Epithelial cell of esophagus (primary cell): ENCODE measurements around the gene KIF23.

Experiments used
- DNase-seq: peaks from one replicate; pipeline ENCODE4 v3.0.0; 2010; ENCODE audit warnings: low read depth
- H3K4me3 ChIP-seq: 2 replicates; pipeline ENCODE4 v1.5.1; 2011; ENCODE audit warnings: mild to moderate bottlenecking, low read length, control low read depth
- TF ChIP-seq, protein P1 (sequence below): IDR thresholded peaks from 2 replicates; pipeline ENCODE4 v1.5.1; 2011; ENCODE audit warnings: low read depth, mild to moderate bottlenecking, low read length, control low read depth, inconsistent platforms; ENCODE audit not compliant: insufficient read depth; ENCODE audit errors: missing control alignments

Gene KIF23

DNA sequence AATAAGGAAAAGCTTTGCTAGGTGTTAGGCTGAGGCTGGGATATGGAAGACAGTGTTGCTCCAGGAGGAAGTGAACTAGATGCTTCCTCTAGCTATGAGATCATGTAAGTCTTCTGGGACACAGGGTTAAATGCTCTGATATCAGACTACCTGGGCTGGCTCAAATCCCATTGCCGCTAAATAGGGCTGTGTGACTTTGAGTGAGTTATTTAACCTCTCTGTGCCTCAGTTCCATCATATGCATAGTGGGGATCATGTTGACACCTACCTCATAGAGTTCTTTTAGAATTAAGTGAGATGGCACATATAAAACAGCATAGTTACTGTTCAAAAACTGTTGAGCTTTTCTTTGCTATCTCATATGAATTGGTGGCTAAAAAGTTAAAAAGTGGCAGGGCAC lies 51.1 kb downstream of the KIF23 start:
- no peak overlapping the region for H3K4me3 ChIP-seq
- no peak for DNase-seq
- TF ChIP-seq, protein P1, sequence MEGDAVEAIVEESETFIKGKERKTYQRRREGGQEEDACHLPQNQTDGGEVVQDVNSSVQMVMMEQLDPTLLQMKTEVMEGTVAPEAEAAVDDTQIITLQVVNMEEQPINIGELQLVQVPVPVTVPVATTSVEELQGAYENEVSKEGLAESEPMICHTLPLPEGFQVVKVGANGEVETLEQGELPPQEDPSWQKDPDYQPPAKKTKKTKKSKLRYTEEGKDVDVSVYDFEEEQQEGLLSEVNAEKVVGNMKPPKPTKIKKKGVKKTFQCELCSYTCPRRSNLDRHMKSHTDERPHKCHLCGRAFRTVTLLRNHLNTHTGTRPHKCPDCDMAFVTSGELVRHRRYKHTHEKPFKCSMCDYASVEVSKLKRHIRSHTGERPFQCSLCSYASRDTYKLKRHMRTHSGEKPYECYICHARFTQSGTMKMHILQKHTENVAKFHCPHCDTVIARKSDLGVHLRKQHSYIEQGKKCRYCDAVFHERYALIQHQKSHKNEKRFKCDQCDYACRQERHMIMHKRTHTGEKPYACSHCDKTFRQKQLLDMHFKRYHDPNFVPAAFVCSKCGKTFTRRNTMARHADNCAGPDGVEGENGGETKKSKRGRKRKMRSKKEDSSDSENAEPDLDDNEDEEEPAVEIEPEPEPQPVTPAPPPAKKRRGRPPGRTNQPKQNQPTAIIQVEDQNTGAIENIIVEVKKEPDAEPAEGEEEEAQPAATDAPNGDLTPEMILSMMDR: no peak

DNA sequence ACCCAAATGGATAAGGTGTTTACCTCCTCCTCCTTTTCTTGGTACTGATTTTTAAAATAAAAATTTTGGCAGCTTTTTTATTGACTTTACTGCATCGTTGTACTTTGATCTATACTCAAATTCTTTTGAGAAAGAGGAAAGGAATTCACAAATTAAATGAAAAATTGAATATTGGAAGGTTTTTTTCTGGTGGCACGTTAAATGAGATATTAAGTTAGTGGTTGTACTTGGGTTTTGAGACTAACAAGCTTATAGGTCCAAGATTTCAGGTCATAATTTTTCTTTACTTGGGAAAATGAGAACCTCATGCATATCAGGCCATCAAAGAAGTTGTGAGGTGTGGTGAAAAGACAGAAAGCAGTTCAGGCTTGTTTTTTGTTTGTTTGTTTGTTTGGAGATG lies 52.6 kb downstream of the KIF23 start:
- TF ChIP-seq, protein P1: no peak
- DNase-seq: no peak

DNA sequence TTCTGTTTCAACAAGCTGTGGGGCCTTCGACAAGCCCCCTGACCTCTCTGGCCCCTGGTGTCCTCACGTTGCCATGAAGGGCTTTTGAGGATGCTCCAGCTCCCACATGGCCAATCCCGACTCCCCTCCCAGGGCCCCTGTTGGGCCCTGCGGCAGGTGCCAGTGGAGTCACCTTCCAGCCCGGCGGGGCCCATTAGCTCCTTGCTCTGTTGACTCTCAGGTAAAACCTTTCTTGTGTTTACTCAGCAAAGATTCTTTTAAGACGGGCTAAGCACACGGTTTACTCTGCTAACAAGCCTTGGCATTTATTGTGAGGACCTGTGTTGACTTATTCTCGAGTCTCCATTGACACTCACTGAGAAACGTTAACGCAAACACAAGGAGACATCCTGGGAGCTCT lies 53.5 kb downstream of the KIF23 start:
- H3K4me3 ChIP-seq: no peak overlapping the region
- peak; percentile 24 for DNase-seq

More for the DNA sequence above, 52.6 kb downstream of the KIF23 start:
- H3K4me3 ChIP-seq: no peak overlapping the region

DNA sequence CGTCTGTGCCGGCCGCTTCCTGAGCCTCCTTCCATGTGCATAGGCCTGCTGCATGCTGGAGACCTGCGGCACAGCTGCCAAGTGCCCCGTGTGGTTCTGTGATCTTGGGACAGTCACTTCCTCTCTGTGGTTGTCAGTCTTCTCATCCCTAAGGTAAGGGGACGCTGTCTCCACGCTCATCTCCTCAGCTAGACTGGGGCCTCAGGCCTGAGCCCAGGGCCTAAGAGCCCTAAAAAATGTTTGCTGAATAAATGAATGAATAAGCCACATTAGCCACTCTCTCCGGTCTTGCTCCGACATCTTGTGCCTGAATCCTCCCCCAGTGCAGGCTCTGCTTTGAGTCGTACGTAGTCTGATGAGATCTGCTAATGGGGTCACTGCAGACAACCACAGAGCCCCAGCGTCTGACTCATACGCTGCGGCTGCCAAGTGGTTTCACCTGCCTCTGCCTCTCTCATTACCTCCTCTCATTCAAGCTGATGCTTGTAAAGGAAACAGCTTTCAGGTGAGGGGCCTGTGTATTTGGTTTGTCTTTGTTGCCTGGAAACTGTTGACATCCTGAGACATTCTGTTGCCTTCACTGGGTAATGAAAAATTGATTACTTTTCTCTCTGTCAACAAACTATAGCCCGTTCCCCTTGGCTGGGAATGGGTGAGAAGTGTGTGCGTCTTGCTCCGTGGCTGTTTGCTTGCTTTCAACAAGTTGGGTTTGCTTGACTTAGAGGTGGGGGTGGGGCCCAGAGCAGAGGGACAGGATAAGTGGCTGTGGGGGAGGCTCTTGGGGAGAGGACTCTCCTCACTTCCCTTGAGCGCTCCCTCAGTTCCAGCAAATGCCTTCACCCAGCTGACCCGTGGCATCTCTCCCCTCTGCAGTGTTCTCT lies 54.3 kb downstream of the KIF23 start:
- no peak overlapping the region for H3K4me3 ChIP-seq
- TF ChIP-seq, protein P1: no peak
- DNase-seq: peak; percentile 97

More for the DNA sequence above, 53.5 kb downstream of the KIF23 start:
- TF ChIP-seq, protein P1: no peak

DNA sequence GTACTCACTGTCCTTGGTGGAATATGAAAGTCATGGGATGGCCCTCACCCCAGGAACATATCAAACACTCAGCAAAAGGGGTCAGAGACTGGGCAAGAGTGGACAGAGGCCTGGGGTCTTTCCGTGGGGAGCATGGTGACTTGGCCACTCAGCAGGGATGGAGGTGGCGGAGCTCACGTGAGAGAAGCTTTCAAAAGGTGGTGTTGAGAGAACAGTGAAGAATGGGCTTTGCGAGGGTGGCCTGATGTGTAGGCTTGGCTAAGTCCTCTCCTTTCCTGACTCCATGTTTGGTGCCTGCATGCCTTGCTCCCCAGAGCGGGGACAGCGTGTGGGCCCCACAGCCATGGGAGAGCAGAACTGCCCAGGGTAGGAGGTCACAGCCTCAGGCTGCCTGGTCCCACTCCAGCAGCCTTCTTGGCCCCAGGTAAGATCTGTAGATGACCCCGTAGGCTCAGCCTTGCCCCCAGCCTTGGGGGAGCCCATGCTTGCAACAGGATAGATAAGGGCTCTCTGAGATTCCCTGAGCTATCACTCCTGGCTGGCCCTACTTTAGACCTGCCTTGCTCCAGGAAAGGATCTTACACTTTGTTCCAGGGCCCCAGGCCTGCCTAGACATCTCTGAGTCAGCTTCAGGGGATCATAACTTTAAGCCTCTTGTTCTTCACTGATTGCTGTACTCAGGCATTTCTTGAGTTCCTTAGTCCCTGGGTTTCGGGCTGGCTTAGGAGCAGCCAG lies 55.5 kb downstream of the KIF23 start:
- TF ChIP-seq, protein P1: no peak
- H3K4me3 ChIP-seq: no peak overlapping the region
- peak; percentile 77 for DNase-seq

DNA sequence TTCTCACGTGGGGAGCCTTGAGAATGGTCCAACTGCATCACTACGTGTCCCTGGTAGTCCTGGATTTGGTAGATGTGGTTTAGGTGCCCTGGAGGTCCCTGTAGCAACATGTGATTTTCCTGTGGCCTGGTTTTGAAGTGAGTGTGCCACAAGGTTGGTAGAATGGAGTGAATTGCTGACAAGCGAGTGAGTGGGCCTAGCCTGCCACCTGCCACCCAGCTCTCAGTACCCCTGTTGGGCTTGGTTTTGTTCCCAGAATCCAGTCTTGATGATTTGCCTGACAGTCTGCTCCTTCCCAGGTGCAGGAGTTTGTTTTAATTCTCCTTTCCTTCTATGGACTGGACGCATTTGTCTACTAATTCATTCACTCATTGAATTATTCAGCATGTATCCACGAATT lies 57.9 kb downstream of the KIF23 start:
- no peak overlapping the region for H3K4me3 ChIP-seq
- no peak for DNase-seq
- TF ChIP-seq, protein P1: no peak
